22Rv1 (cell line): ENCODE measurements around the gene PEX11B.

ENCODE experiments used
- H3K27ac ChIP-seq: fragments of 450-650 bp; 2 replicates; pipeline ENCODE4 v1.5.1; 2017
- ZFX ChIP-seq: fragments of 450-650 bp; IDR thresholded peaks from 2 replicates; pipeline ENCODE4 v1.6.1; 2017; ENCODE audit warnings: antibody characterized with exemption, borderline replicate concordance
- TF ChIP-seq, protein P1 (sequence below): fragments of 450-650 bp; IDR thresholded peaks from 2 replicates; pipeline ENCODE4 v1.5.1; 2017; ENCODE audit warnings: mild to moderate bottlenecking

PEX11B gene

DNA sequence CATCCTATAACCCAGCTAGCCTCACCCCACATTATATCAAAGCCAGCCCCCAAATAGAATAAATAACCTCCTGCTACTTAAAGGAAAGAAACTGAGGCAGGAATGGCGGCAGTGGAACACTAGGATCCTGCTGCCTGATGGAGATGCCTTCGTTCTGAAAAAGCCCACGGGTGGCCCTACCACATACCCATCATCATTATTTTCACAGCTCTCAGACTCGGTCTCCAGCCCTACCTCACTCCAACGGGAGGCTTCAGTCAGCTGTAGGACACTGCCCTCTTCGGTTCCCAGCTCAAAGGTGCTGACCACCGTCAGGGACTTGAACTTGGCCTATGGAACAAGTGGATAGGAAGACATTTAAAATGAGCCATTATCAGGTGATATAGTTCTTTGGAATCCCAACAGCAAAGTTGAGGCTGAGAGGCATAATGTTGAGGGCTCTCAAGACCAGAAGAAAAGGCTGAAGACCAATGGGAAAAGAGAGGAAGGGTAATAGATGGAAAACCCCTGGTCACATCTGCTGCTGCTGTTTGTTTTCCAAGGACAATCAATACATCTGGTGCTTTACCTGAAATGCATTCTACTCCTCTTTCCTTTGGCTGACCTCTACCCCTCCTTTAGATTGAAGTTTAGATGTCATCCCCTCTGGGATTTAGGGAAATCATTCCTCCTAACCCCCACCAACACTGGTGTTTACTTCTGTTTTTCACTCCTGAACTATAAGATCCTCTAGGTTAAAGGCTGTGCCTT, 25.0 kb downstream of the PEX11B start:
- TF ChIP-seq, protein P1, sequence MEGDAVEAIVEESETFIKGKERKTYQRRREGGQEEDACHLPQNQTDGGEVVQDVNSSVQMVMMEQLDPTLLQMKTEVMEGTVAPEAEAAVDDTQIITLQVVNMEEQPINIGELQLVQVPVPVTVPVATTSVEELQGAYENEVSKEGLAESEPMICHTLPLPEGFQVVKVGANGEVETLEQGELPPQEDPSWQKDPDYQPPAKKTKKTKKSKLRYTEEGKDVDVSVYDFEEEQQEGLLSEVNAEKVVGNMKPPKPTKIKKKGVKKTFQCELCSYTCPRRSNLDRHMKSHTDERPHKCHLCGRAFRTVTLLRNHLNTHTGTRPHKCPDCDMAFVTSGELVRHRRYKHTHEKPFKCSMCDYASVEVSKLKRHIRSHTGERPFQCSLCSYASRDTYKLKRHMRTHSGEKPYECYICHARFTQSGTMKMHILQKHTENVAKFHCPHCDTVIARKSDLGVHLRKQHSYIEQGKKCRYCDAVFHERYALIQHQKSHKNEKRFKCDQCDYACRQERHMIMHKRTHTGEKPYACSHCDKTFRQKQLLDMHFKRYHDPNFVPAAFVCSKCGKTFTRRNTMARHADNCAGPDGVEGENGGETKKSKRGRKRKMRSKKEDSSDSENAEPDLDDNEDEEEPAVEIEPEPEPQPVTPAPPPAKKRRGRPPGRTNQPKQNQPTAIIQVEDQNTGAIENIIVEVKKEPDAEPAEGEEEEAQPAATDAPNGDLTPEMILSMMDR = no peak
- no peak for TF ChIP-seq ZFX

GRCh38 chr1:145892486-145893087, 25.9 kb downstream of the PEX11B start:
- TF ChIP-seq, protein P1 = no peak
- TF ChIP-seq ZFX = no peak
- H3K27ac ChIP-seq = peak overlapping the region; percentile 80

More for the DNA sequence above, 25.0 kb downstream of the PEX11B start:
- no peak overlapping the region for H3K27ac ChIP-seq

DNA sequence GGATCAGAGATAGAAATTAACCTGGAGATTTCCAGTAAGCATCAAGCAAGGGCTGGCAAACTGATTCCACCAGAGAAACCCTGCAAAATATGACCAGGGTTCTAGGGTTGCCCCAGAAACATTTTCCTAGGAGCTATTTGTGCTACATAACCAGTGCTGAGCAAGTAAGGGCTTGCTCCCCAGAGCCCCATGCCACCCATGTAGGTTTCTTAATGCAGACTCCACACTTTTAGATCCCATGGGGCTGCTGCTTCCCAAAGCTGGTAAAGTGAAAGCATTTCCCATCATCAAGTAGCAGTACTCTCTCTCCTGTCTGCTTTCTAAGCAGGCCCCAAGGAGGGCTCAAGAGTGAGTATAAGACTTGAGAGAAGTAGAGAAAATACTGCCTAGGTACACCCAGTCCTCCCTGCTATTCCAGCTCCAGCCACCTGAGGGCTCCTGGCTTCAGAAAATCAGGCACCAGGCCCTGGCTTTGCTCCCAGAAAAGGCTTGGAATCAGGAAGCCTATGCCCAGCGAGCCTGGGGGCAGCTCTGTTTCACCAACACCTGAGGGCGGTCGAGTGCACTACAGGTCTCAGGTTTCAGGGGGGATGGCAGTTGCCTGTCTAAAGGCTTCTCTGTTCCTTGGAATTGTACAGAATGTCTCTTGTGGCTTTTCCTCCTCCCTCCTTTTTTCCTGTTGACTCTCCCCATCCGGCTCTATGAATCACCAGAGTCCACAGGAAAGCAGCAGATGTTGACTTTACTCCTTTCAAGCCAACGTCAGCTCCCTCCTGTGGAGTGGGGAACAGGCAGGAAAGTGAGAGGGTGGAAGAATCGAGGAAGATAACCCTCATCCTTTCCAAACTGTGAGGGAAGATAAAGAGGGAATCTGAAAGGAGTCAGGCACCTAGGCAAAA, 26.7 kb downstream of the PEX11B start:
- TF ChIP-seq ZFX = no peak
- TF ChIP-seq, protein P1 = peak; percentile 100
- H3K27ac ChIP-seq = peak overlapping the region; percentile 80

DNA sequence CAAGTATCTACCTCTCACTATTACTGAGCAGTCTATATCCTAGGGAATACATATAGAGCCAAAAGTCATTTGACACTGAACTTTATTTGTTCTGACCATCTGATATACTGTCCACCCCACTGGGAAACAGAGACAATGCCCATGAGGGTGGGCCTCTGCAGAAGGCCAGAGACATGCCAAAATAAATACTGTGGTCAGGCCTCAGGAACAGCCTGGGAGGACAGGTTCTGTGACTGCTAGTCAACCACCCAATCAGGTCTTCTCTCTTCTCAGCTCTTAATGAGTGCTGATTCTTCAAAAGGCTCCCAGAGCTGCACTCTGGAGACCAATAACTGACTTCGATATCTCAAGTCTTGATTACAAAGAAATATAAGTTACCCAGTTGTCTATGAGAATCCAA, 27.4 kb downstream of the PEX11B start:
- TF ChIP-seq, protein P1 = no peak
- TF ChIP-seq ZFX = no peak
- H3K27ac ChIP-seq = peak overlapping the region; percentile 80

DNA sequence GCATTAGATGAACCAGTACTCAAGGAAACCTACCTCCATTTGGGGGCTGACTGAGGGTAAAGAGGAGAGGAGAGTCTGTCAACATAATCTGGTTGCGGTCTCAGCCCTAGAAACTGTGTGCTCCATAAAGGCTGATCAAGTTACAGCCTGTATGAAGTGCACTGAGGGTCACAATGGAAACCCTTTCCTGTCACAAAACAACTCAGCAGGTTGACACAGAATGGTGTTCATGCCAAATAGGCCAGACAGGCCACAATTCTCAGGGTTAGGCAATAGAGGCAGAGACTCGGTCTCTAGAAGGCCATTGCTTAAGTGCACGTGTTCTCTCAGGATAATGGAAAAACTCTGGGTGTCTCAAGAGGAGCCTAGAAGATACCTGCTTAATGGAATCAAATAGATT, 28.8 kb downstream of the PEX11B start:
- TF ChIP-seq, protein P1 = no peak
- TF ChIP-seq ZFX = no peak
- H3K27ac ChIP-seq = no peak overlapping the region

GRCh38 chr1:145887631-145888030, 30.9 kb downstream of the PEX11B start:
- H3K27ac ChIP-seq = no peak overlapping the region
- no peak for TF ChIP-seq ZFX
- TF ChIP-seq, protein P1 = no peak
